IMR-90 (cell line): ENCODE measurements around the gene PCYT1B. TPM values are rescaled to one million over a fixed set of nuclear protein-coding genes. Genes with fewer than 3 reads are reported as not detected.

ENCODE experiments used
- ATAC-seq: fragments of 200-7000 bp; cut with Tn5 transposase; 2 replicates; pipeline ENCODE4 v1.9.1; 2020; ENCODE audit warnings: low read depth, mild to moderate bottlenecking, moderate library complexity
- BruUV-seq: library from RNA; stranded (reverse); fragments of 400-500 nt; replicated peaks from 2 replicates; lab custom pipeline; 2021; lab: Mats Ljungman, UMichigan
- CTCF ChIA-PET: fragments of 300-600 bp; formaldehyde crosslinking; extraction: SDS; loops from one replicate; lab custom pipeline; 2021; ENCODE audit warnings: antibody characterized with exemption; lab: Yijun Ruan, JAX
- POLR2A ChIA-PET: fragments of 300-600 bp; sonication (Branson Sonifier 250); formaldehyde crosslinking; loops from one replicate; lab custom pipeline; 2022; ENCODE audit warnings: antibody characterized with exemption; ENCODE audit not compliant: unreplicated experiment; lab: Charles Lee
- DNase-seq: peaks from one replicate; pipeline ENCODE4 v3.0.0; 2013
- H2AFZ ChIP-seq: replicated peaks from 2 replicates; pipeline ENCODE3; 2013; ENCODE audit warnings: low read length, mild to moderate bottlenecking; ENCODE audit not compliant: poor library complexity
- H2AK5ac ChIP-seq: 2 replicates; pipeline ENCODE4 v1.6.1; 2013; ENCODE audit warnings: low read depth, low read length, inconsistent platforms
- H2AK9ac ChIP-seq: replicated peaks from 2 replicates; pipeline ENCODE3; 2013; ENCODE audit warnings: mild to moderate bottlenecking, low read depth, low read length, moderate library complexity; ENCODE audit not compliant: poor library complexity
- H2BK120ac ChIP-seq: 2 replicates; pipeline ENCODE4 v1.6.1; 2013; ENCODE audit warnings: low read depth, low read length, inconsistent platforms
- H2BK15ac ChIP-seq: 3 replicates; pipeline ENCODE4 v1.6.1; 2013; ENCODE audit warnings: low read depth, low read length, inconsistent platforms
- H2BK20ac ChIP-seq: 2 replicates; pipeline ENCODE4 v1.6.1; 2013; ENCODE audit warnings: low read depth, mild to moderate bottlenecking, inconsistent platforms, low read length, moderate library complexity
- H2BK5ac ChIP-seq: 2 replicates; pipeline ENCODE4 v1.6.1; 2013; ENCODE audit warnings: mild to moderate bottlenecking, low read depth, low read length, inconsistent platforms; ENCODE audit not compliant: poor library complexity, severe bottlenecking
- H3K14ac ChIP-seq: replicated peaks from 2 replicates; pipeline ENCODE4 v1.6.1; 2013; ENCODE audit warnings: low read depth, low read length, inconsistent platforms
- H3K18ac ChIP-seq: 2 replicates; pipeline ENCODE4 v1.6.1; 2013; ENCODE audit warnings: low read depth, low read length, control low read depth
- H3K23ac ChIP-seq: 2 replicates; pipeline ENCODE4 v1.6.1; 2013; ENCODE audit warnings: low read depth, low read length, inconsistent platforms
- H3K27ac ChIP-seq: 2 replicates; pipeline ENCODE4 v1.5.1; 2013; ENCODE audit warnings: mild to moderate bottlenecking, control low read depth, low read length; ENCODE audit not compliant: insufficient read depth
- H3K27me3 ChIP-seq: 2 replicates; pipeline ENCODE4 v1.6.1; 2013; ENCODE audit warnings: low read length; ENCODE audit not compliant: control insufficient read depth, insufficient read depth
- H3K36me3 ChIP-seq: 2 replicates; pipeline ENCODE4 v1.6.1; 2013; ENCODE audit warnings: low read length, mixed read lengths; ENCODE audit not compliant: control insufficient read depth, insufficient read depth
- H3K4ac ChIP-seq: 2 replicates; pipeline ENCODE4 v1.6.1; 2013; ENCODE audit warnings: low read depth, low read length, inconsistent platforms
- H3K4me1 ChIP-seq: 2 replicates; pipeline ENCODE4 v1.6.1; 2013; ENCODE audit warnings: low read length, mixed read lengths; ENCODE audit not compliant: control insufficient read depth, insufficient read depth
- H3K4me2 ChIP-seq: 2 replicates; pipeline ENCODE4 v1.6.1; 2013; ENCODE audit warnings: low read depth, mild to moderate bottlenecking, control low read depth, low read length, moderate library complexity
- H3K4me3 ChIP-seq: 2 replicates; pipeline ENCODE4 v1.5.1; 2013; ENCODE audit warnings: low read depth, mild to moderate bottlenecking, control low read depth, low read length, moderate library complexity; ENCODE audit not compliant: insufficient read depth
- H3K56ac ChIP-seq: 2 replicates; pipeline ENCODE4 v1.6.1; 2013; ENCODE audit warnings: low read length, inconsistent platforms; ENCODE audit not compliant: insufficient read depth; ENCODE audit errors: extremely low read depth
- H3K79me1 ChIP-seq, 2 experiments: 2 replicates each; pipeline ENCODE4 v1.6.1; 2013; ENCODE audit warnings: low read length in 2 of 2, inconsistent platforms in 1 of 2, low read depth in 1 of 2
- H3K9ac ChIP-seq: 2 replicates; pipeline ENCODE4 v1.6.1; 2013; ENCODE audit warnings: low read depth, low read length, control low read depth
- H3K9me1 ChIP-seq: 2 replicates; pipeline ENCODE4 v1.6.1; 2013; ENCODE audit warnings: low read length, inconsistent platforms; ENCODE audit not compliant: insufficient read depth
- H3K9me3 ChIP-seq: 2 replicates; pipeline ENCODE4 v1.6.1; 2013; ENCODE audit warnings: low read length; ENCODE audit not compliant: control insufficient read depth, insufficient read depth
- H4K20me1 ChIP-seq: 2 replicates; pipeline ENCODE4 v1.6.1; 2013; ENCODE audit warnings: low read length, inconsistent platforms; ENCODE audit not compliant: insufficient read depth
- H4K5ac ChIP-seq: 2 replicates; pipeline ENCODE4 v1.6.1; 2013; ENCODE audit warnings: mild to moderate bottlenecking, low read depth, low read length, control low read depth
- H4K8ac ChIP-seq, 2 experiments: 2 replicates each; pipeline ENCODE4 v1.6.1; 2013; ENCODE audit warnings: low read depth in 2 of 2, low read length in 2 of 2, control low read depth in 1 of 2, inconsistent platforms in 1 of 2
- H4K91ac ChIP-seq: 2 replicates; pipeline ENCODE4 v1.6.1; 2013; ENCODE audit warnings: low read depth, low read length, inconsistent platforms; ENCODE audit not compliant: insufficient read depth
- CEBPB ChIP-seq: IDR thresholded peaks from 2 replicates; pipeline ENCODE4 v1.6.1; 2012; ENCODE audit warnings: low read depth, low read length, improper control_type of control experiment
- CTCF ChIP-seq: conservative IDR thresholded peaks from 2 replicates; pipeline ENCODE4 v1.5.1; 2012; ENCODE audit warnings: mild to moderate bottlenecking, low read depth, low read length, improper control_type of control experiment
- RAD21 ChIP-seq: IDR thresholded peaks from 2 replicates; pipeline ENCODE4 v1.6.1; 2012; ENCODE audit warnings: low read length, improper control_type of control experiment
- SMC3 ChIP-seq: fragments of 150-350 bp; IDR thresholded peaks from 2 replicates; pipeline ENCODE4 v1.6.1; 2016; ENCODE audit warnings: low read depth, mild to moderate bottlenecking, antibody characterized with exemption, low read length, moderate library complexity
- WGBS, 2 experiments: methylation state at CpG; one replicate each; pipeline versions ENCODE4 v1.1.5 to v1.1.7; 2013; ENCODE audit warnings: missing lambda C conversion rate in 2 of 2; ENCODE audit not compliant: insufficient read length in 1 of 2; ENCODE audit errors: extremely low coverage in 2 of 2; 5-methylcytosine and 5-hydroxymethylcytosine counted together
- dilution Hi-C: fragments of 300-500 bp; cut with HindIII; formaldehyde crosslinking; loops from one replicate; pipeline ENCODE4 v1.14.3; 2018; ENCODE audit warnings: low sequenced_read_pairs; ENCODE audit not compliant: unreplicated experiment
- in situ Hi-C: fragments of 300-500 bp; cut with MboI; formaldehyde crosslinking; loops from 3 replicates; pipeline ENCODE4 v1.14.3; 2019; ENCODE audit warnings: low sequenced_read_pairs, inconsistent platforms, mixed read lengths
- intact Hi-C: fragments of 100-400 bp; cut with micrococcal nuclease; formaldehyde crosslinking; loops from 2 replicates; pipeline ENCODE4 v1.10.0; 2022
- polyA plus RNA-seq, 3 experiments: library from polyadenylated mRNA; depleted of rRNA; stranded (reverse); fragments of >200 nt; gene quantifications; 2 replicates each; pipeline ENCODE4 v1.2.3, GENCODE V29; 2012; ENCODE audit warnings: low replicate concordance in 1 of 3
- total RNA-seq: library from RNA; depleted of rRNA; stranded (reverse); fragments of >200 nt; gene quantifications from 2 replicates; pipeline ENCODE4 v1.2.3, GENCODE V29; 2012

PCYT1B gene
- total and polyA plus RNA-seq, 2 of the 4 experiments (the other 2 are of a cell fraction), result under 0.01 to 0.09 TPM

- TF ChIP-seq SMC3 (peak; percentile 8; the same call in 1 of the 2 replicates), RAD21 (0 out of 2 replicates have a peak, but pooled peaks have one; percentile 14), CTCF (peak; percentile 50), CEBPB (no peak)
- Histone ChIP-seq H2BK20ac (no peak overlapping the region), H3K79me1 (no peaks in the 10 kb centered on the region), H4K8ac (no peak overlapping the region), H3K56ac (no peak overlapping the region), H2AK9ac (no peak overlapping the region), H4K5ac (no peak overlapping the region), H3K4me3 (no peak overlapping the region), H3K36me3 (no peaks in the 10 kb centered on the region), H3K23ac (no peak overlapping the region), H3K14ac (no peak overlapping the region), H3K4me1 (no peaks in the 10 kb centered on the region), H2BK15ac (no peak overlapping the region), H2AFZ (no peak overlapping the region), H4K91ac (no peak overlapping the region), H2BK5ac (no peak overlapping the region), H3K27ac (no peak overlapping the region), H3K9me1 (no peaks in the 10 kb centered on the region), H3K4ac (no peak overlapping the region), H2BK120ac (no peak overlapping the region), H3K27me3 (peaks cover 3% of the 10 kb centered on the region; the same call in 1 of the 2 replicates), H3K9ac (no peak overlapping the region), H2AK5ac (no peak overlapping the region), H3K4me2 (no peak overlapping the region), H4K20me1 (no peaks in the 10 kb centered on the region), H3K18ac (no peak overlapping the region), H3K9me3 (no peaks in the 10 kb centered on the region)
- WGBS, 2 experiments, result no CpG with 5 or more reads among the region's 5 CpGs
- CTCF ChIA-PET, result interaction anchor here (0.6 to 0.7 kb wide), 2 partner anchors 41 to 654 kb away, joined by 3 read pairs; no protein-coding TSS in a partner anchor
- dilution Hi-C loops, result no loop called here
- intact Hi-C loops, result no loop called here
- no TSS peak for BruUV-seq
- DNase-seq (no peak), ATAC-seq (peak; percentile 80)
- POLR2A ChIA-PET, result interaction anchor here (0.6 kb wide), 1 partner anchor 27 kb away, joined by 4 read pairs; no protein-coding TSS in a partner anchor
- in situ Hi-C loops, result no loop called here
Measured at GRCh38 chrX:24676403-24677024, 29.4 kb upstream of the PCYT1B start.
